ENCODE data around the gene DUSP15.
"Not testable (repeated sequence)": the region's sequence is repeated elsewhere in the genome, so short reads cannot be mapped to it uniquely, and the experiment has no call there.

DUSP15 gene

GRCh38 chr20:31869942-31870725 lies at the start of gene DUSP15, which contains the start of gene TTLL9:
DUSP15 (minus strand) TSS chr20:31870527; CDS start chr20:31870337, 190 bp downstream.
TTLL9 (plus strand) TSS chr20:31870634; CDS start chr20:31871127, 493 bp downstream.
- no peak for DNase-seq (ENCODE audit: low read depth)

- no peak for DNase-seq (ENCODE audit: low read depth)
Observed at GRCh38 chr20:31919410-31920155, 49.3 kb upstream of the DUSP15 start.

GRCh38 chr20:31918466-31919105 lies 48.3 kb upstream of the DUSP15 start:
- DNase-seq (ENCODE audit: low read depth) = no peak

GRCh38 chr20:31917962-31918412 lies 47.7 kb upstream of the DUSP15 start:
- DNase-seq (ENCODE audit: low read depth) = not testable (repeated sequence)

GRCh38 chr20:31916708-31917107 lies 46.4 kb upstream of the DUSP15 start:
- no peak for DNase-seq (ENCODE audit: low read depth)

GRCh38 chr20:31915491-31916280 lies 45.4 kb upstream of the DUSP15 start:
- DNase-seq (ENCODE audit: low read depth) = no peak

GRCh38 chr20:31914170-31914569 lies 43.8 kb upstream of the DUSP15 start:
- DNase-seq (ENCODE audit: low read depth) = no peak

GRCh38 chr20:31913431-31914157 lies 43.3 kb upstream of the DUSP15 start:
- no peak for DNase-seq (ENCODE audit: low read depth)

- DNase-seq (ENCODE audit: low read depth) = no peak
Observed at GRCh38 chr20:31910071-31910803, 39.9 kb upstream of the DUSP15 start.

- DNase-seq (ENCODE audit: low read depth) = no peak
Observed at GRCh38 chr20:31909253-31910070, 39.1 kb upstream of the DUSP15 start.

- no peak for DNase-seq (ENCODE audit: low read depth)
Observed at GRCh38 chr20:31908424-31908823, 38.1 kb upstream of the DUSP15 start.

- no peak for DNase-seq (ENCODE audit: low read depth)
Observed at GRCh38 chr20:31908016-31908415, 37.7 kb upstream of the DUSP15 start.

GRCh38 chr20:31907046-31907445 lies 36.7 kb upstream of the DUSP15 start:
- no peak for DNase-seq (ENCODE audit: low read depth)

GRCh38 chr20:31906001-31906400 lies 35.7 kb upstream of the DUSP15 start:
- DNase-seq (ENCODE audit: low read depth) = no peak

- no peak for DNase-seq (ENCODE audit: low read depth)
Observed at GRCh38 chr20:31903627-31904386, 33.5 kb upstream of the DUSP15 start.

- DNase-seq (ENCODE audit: low read depth) = no peak
Observed at GRCh38 chr20:31901615-31902014, 31.3 kb upstream of the DUSP15 start.

- no peak for DNase-seq (ENCODE audit: low read depth)
Observed at GRCh38 chr20:31897541-31897940, 27.2 kb upstream of the DUSP15 start.

- no peak for DNase-seq (ENCODE audit: low read depth)
Observed at GRCh38 chr20:31896049-31896448, 25.7 kb upstream of the DUSP15 start.
